ENCODE data around the gene ZCCHC7. TPM values are rescaled to one million over a fixed set of nuclear protein-coding genes. Genes with fewer than 3 reads are reported as not detected.

The ZCCHC7 gene
- polyA plus RNA-seq, 2 of the 4 experiments (the other 2 are of a cell fraction), result 15.7 to 30.0 TPM

DNA sequence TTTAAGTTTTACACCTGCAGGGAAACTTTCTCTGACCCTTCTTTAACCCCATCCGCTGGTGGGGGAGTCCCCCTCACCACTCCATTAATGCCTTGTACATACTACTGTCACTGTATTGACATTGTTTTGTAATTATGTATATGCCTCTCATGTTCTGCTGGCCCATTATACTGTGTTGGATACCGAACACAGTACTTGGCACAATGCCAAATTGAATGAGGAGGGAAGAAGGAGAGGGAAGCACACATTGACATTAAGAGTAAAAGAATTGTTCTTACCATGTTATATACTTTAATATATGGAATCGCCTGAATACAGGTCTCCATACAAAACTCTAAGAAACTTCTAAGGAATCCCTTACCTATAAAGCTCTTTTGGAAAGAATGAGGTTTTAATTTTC lies 228.5 kb downstream of the ZCCHC7 start:
- ATAC-seq (no peak), DNase-seq (ENCODE audit: low read depth in 1 of 2, low spot score in 1 of 2) (no peak), FAIRE-seq (no peak)
- POLR2A ChIA-PET, result no interaction called here
- no peaks in the 10 kb centered on the region for H3K4me1 ChIP-seq
- TF ChIP-seq MYC (IDR thresholded peaks at IDR 0.05; ENCODE audit: borderline replicate concordance, low read length), result no peak
- no peak for TF ChIP-seq EP300 (IDR thresholded peaks at IDR 0.05)
- no peak for TF ChIP-seq RAD21 (conservative IDR thresholded peaks at IDR 0.05 in 1 of 2, IDR thresholded peaks at IDR 0.05 in 1 of 2)
- TF ChIP-seq ZNF302 (CRISPR knock-in tag; IDR thresholded peaks at IDR 0.05), result no peak
- no peak for TF ChIP-seq EHMT2 (IDR thresholded peaks at IDR 0.05; ENCODE audit: low read depth)
- TF ChIP-seq, protein P1, sequence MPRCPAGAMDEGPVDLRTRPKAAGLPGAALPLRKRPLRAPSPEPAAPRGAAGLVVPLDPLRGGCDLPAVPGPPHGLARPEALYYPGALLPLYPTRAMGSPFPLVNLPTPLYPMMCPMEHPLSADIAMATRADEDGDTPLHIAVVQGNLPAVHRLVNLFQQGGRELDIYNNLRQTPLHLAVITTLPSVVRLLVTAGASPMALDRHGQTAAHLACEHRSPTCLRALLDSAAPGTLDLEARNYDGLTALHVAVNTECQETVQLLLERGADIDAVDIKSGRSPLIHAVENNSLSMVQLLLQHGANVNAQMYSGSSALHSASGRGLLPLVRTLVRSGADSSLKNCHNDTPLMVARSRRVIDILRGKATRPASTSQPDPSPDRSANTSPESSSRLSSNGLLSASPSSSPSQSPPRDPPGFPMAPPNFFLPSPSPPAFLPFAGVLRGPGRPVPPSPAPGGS (IDR thresholded peaks at IDR 0.05), result no peak
- TF ChIP-seq, protein P2, sequence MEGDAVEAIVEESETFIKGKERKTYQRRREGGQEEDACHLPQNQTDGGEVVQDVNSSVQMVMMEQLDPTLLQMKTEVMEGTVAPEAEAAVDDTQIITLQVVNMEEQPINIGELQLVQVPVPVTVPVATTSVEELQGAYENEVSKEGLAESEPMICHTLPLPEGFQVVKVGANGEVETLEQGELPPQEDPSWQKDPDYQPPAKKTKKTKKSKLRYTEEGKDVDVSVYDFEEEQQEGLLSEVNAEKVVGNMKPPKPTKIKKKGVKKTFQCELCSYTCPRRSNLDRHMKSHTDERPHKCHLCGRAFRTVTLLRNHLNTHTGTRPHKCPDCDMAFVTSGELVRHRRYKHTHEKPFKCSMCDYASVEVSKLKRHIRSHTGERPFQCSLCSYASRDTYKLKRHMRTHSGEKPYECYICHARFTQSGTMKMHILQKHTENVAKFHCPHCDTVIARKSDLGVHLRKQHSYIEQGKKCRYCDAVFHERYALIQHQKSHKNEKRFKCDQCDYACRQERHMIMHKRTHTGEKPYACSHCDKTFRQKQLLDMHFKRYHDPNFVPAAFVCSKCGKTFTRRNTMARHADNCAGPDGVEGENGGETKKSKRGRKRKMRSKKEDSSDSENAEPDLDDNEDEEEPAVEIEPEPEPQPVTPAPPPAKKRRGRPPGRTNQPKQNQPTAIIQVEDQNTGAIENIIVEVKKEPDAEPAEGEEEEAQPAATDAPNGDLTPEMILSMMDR (IDR thresholded peaks at IDR 0.05), result no peak
- no peak for TF ChIP-seq SMC3 (IDR thresholded peaks at IDR 0.05)
- CTCF ChIA-PET, result interaction anchor here (0.6 kb wide), 1 partner anchor 13 kb away, joined by 3 read pairs; no protein-coding TSS in a partner anchor
- H3K4me2 ChIP-seq, result no peak overlapping the region
- H3K27ac ChIP-seq, result no peak overlapping the region
- WGBS (ENCODE audit: missing lambda C conversion rate), result 84% methylated on average over 3 of the region's 3 CpGs
- H3K4me3 ChIP-seq, result no peak overlapping the region
- no peaks in the 10 kb centered on the region for H3K9me3 ChIP-seq

DNA sequence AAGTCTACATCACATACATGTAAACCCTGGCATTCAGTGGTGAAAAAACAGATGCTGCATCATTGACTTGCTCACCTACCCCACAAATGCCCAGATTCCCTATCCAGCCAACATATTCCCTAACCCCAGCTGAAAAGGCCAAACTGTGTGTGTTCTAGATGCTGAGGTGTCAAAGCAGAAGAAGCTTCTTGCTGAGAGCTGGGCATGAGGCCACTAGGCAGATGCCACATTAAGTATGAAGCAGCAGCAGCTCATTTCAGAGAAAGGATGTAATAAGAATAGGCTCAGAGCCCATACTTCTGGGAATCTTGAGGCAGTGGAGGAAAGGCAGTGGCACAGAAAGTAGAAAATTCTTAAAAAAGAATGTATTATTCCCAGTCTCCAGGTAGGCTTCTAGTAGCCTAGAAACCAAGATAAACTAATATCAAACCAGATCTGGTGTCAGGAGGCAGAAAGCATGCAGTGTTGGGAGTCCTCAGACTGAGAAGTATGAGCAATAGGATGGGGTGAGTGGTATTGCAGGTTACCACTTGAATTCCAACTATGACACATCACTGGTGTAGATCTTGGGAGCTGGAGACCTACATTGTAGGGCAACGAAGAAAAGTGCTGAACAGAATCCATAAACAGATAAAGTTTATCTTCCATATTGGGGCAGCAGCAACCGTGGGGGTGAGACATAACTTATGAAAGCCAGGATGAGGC lies 230.3 kb downstream of the ZCCHC7 start:
- H3K27ac ChIP-seq, result no peak overlapping the region
- ATAC-seq (no peak), DNase-seq (ENCODE audit: low read depth in 1 of 2, low spot score in 1 of 2) (no peak), FAIRE-seq (no peak)
- H3K4me2 ChIP-seq, result no peak overlapping the region
- ChIA-PET POLR2A (interaction anchor here (1.1 kb wide), 1 partner anchor 323 kb away, joined by 3 read pairs; no protein-coding TSS in a partner anchor), CTCF (interaction anchor here (1.1 to 1.2 kb wide), 2 partner anchors 9 to 64 kb away, joined by 3 read pairs; no protein-coding TSS in a partner anchor)
- WGBS (ENCODE audit: missing lambda C conversion rate), result 79% methylated on average over 2 of the region's 2 CpGs
- TF ChIP-seq, protein P1 (IDR thresholded peaks at IDR 0.05), result no peak
- TF ChIP-seq HOXB5 (CRISPR knock-in tag; IDR thresholded peaks at IDR 0.05), result no peak
- TF ChIP-seq, protein P3, sequence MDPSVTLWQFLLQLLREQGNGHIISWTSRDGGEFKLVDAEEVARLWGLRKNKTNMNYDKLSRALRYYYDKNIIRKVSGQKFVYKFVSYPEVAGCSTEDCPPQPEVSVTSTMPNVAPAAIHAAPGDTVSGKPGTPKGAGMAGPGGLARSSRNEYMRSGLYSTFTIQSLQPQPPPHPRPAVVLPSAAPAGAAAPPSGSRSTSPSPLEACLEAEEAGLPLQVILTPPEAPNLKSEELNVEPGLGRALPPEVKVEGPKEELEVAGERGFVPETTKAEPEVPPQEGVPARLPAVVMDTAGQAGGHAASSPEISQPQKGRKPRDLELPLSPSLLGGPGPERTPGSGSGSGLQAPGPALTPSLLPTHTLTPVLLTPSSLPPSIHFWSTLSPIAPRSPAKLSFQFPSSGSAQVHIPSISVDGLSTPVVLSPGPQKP (IDR thresholded peaks at IDR 0.05; ENCODE audit: low read depth, low read length), result no peak
- TF ChIP-seq ZSCAN20 (CRISPR knock-in tag; IDR thresholded peaks at IDR 0.05), result no peak
- no peak for TF ChIP-seq POLR2A (IDR thresholded peaks at IDR 0.05; ENCODE audit: low read length)
- TF ChIP-seq ZC3H11A (IDR thresholded peaks at IDR 0.05), result no peak
- TF ChIP-seq EP300 (IDR thresholded peaks at IDR 0.05), result no peak
- TF ChIP-seq, protein P4, sequence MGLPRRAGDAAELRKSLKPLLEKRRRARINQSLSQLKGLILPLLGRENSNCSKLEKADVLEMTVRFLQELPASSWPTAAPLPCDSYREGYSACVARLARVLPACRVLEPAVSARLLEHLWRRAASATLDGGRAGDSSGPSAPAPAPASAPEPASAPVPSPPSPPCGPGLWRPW (IDR thresholded peaks at IDR 0.05), result no peak
- TF ChIP-seq MYC (IDR thresholded peaks at IDR 0.05; ENCODE audit: borderline replicate concordance, low read length), result no peak
- TF ChIP-seq NFE2L2 (conservative IDR thresholded peaks at IDR 0.05; ENCODE audit: low read length), result no peak
- no peak for TF ChIP-seq SREBF2 (IDR thresholded peaks at IDR 0.05)
- no peak for TF ChIP-seq JUNB (IDR thresholded peaks at IDR 0.05)
- no peak for TF ChIP-seq RFX5 (IDR thresholded peaks at IDR 0.05)
- TF ChIP-seq NPAS2 (CRISPR knock-in tag; IDR thresholded peaks at IDR 0.05; ENCODE audit: borderline replicate concordance), result no peak
- TF ChIP-seq KDM5A (IDR thresholded peaks at IDR 0.05), result no peak
- TF ChIP-seq MAZ (IDR thresholded peaks at IDR 0.05; ENCODE audit: borderline replicate concordance, low read depth, low read length), result no peak
- no peak for TF ChIP-seq NR3C1 (IDR thresholded peaks at IDR 0.05)
- no peak for TF ChIP-seq KDM1A (IDR thresholded peaks at IDR 0.05; ENCODE audit: low read depth)
- no peak for TF ChIP-seq FOSB (CRISPR knock-in tag; IDR thresholded peaks at IDR 0.05)
- no peaks in the 10 kb centered on the region for H3K4me1 ChIP-seq
- no peak overlapping the region for H3K4me3 ChIP-seq
- H3K9me3 ChIP-seq, result no peaks in the 10 kb centered on the region
